SHP77 treated with DMSO at 0.1 percent for 48 hours (cell line): Measurements from ENCODE around the gene CAB39L.

Experiments used
- DNase-seq: peaks from one replicate; lab custom pipeline; 2025; lab: John Stamatoyannopoulos, UW

CAB39L gene

GRCh38 chr13:49399801-49400472 is 43.9 kb downstream of the CAB39L start:
- no peak for DNase-seq

GRCh38 chr13:49395878-49396380 is 47.9 kb downstream of the CAB39L start:
- DNase-seq, result no peak

GRCh38 chr13:49395451-49395865 is 48.4 kb downstream of the CAB39L start:
- no peak for DNase-seq

- no peak for DNase-seq
Measured at GRCh38 chr13:49388091-49388635, 55.7 kb downstream of the CAB39L start.

- no peak for DNase-seq
Measured at GRCh38 chr13:49386664-49387063, 57.2 kb downstream of the CAB39L start.

GRCh38 chr13:49376121-49376520 is 67.7 kb downstream of the CAB39L start:
- DNase-seq, result no peak

- no peak for DNase-seq
Measured at GRCh38 chr13:49374585-49375290, 69.1 kb downstream of the CAB39L start.

- DNase-seq, result no peak
Measured at GRCh38 chr13:49373716-49374115, 70.1 kb downstream of the CAB39L start.

GRCh38 chr13:49371943-49372613 is 71.8 kb downstream of the CAB39L start:
- no peak for DNase-seq

- no peak for DNase-seq
Measured at GRCh38 chr13:49370371-49370770, 73.5 kb downstream of the CAB39L start.

GRCh38 chr13:49369866-49370265 is 74.0 kb downstream of the CAB39L start:
- no peak for DNase-seq

- DNase-seq, result no peak
Measured at GRCh38 chr13:49368688-49369087, 75.2 kb downstream of the CAB39L start.

- DNase-seq, result no peak
Measured at GRCh38 chr13:49367640-49368422, 76.0 kb downstream of the CAB39L start.

- no peak for DNase-seq
Measured at GRCh38 chr13:49366841-49367240, 77.0 kb downstream of the CAB39L start.

- no peak for DNase-seq
Measured at GRCh38 chr13:49357694-49358093, 86.2 kb downstream of the CAB39L start.

- no peak for DNase-seq
Measured at GRCh38 chr13:49356223-49356622, 87.6 kb downstream of the CAB39L start.

- no peak for DNase-seq
Measured at GRCh38 chr13:49354719-49355118, 89.1 kb downstream of the CAB39L start.

- DNase-seq, result no peak
Measured at GRCh38 chr13:49353908-49354307, 90.0 kb downstream of the CAB39L start.

- DNase-seq, result no peak
Measured at GRCh38 chr13:49351871-49352270, 92.0 kb downstream of the CAB39L start.

- DNase-seq, result no peak
Measured at GRCh38 chr13:49348751-49349150, 95.1 kb downstream of the CAB39L start.

GRCh38 chr13:49347650-49348385 is 96.0 kb downstream of the CAB39L start:
- DNase-seq, result no peak
